HCT116 (cell line): Measurements from ENCODE around the gene SPAG6. TPM values are rescaled to one million over a fixed set of nuclear protein-coding genes. Genes with fewer than 3 reads are reported as not detected.

Experiments used
- ATAC-seq: fragments of 200-7000 bp; cut with Tn5 transposase; 2 replicates; pipeline ENCODE4 v1.9.1; 2020; ENCODE audit warnings: mild to moderate bottlenecking, moderate library complexity
- BruUV-seq: library from RNA; stranded (reverse); fragments of 400-500 nt; replicated peaks from 2 replicates; lab custom pipeline; 2021; lab: Mats Ljungman, UMichigan
- CTCF ChIA-PET: fragments of 300-600 bp; sonication (Branson Sonifier 250); formaldehyde crosslinking; loops from one replicate; lab custom pipeline; 2021; ENCODE audit warnings: antibody characterized with exemption; lab: Charles Lee
- POLR2A ChIA-PET: fragments of 300-600, 350-600 bp; sonication (Branson Sonifier 250); formaldehyde crosslinking; loops from one replicate; lab custom pipeline; 2021; ENCODE audit warnings: antibody characterized with exemption; lab: Charles Lee
- RAD21 ChIA-PET, 2 experiments: fragments of 300-600 bp; sonication (Branson Sonifier 250); formaldehyde crosslinking; loops; one replicate each; lab custom pipeline; 2023; ENCODE audit warnings: low total read pairs in 2 of 2; ENCODE audit not compliant: uncharacterized antibody in 2 of 2, unreplicated experiment in 2 of 2, low non-redundant PET in 1 of 2; lab: Charles Lee
- DNase-seq: peaks from one replicate; pipeline ENCODE4 v3.0.0-alpha.2; 2010; ENCODE audit warnings: low read depth, low spot score
- H2AFZ ChIP-seq: fragments of 200-600 bp; shearing (Covaris generic), sonication (generic); 2 replicates; pipeline ENCODE4 v1.6.1; 2017; ENCODE audit warnings: low read depth, mixed run types, mixed read lengths, antibody characterized with exemption, low read length; ENCODE audit not compliant: poor library complexity, severe bottlenecking
- H3K27ac ChIP-seq: 2 replicates; pipeline ENCODE4 v1.5.1; 2012; ENCODE audit warnings: low read depth, low read length
- H3K27me3 ChIP-seq: fragments of 200-600 bp; sonication (generic); 2 replicates; pipeline ENCODE4 v1.6.1; 2016; ENCODE audit warnings: mixed run types, low read length, mixed read lengths; ENCODE audit not compliant: insufficient read depth
- H3K36me3 ChIP-seq, 2 experiments: fragments of 200-500 bp in 1 of 2; fragments of 200-600 bp in 1 of 2; sonication (Bioruptor generic) in 1 of 2; sonication (generic) in 1 of 2; 2 replicates each; pipeline versions ENCODE4 v1.5.1 to v1.6.1; 2014 to 2016; ENCODE audit warnings: low read length in 2 of 2, inconsistent platforms in 1 of 2, mixed read lengths in 1 of 2, mixed run types in 1 of 2; ENCODE audit not compliant: insufficient read depth in 2 of 2, control insufficient read depth in 1 of 2
- H3K4me1 ChIP-seq, 2 experiments: fragments of 200-600 bp in 1 of 2; sonication (generic) in 1 of 2; 2 replicates each; pipeline versions ENCODE4 v1.5.1 to v1.6.1; 2012 to 2017; ENCODE audit warnings: low read length in 2 of 2, inconsistent platforms in 1 of 2, mild to moderate bottlenecking in 1 of 2, mixed read lengths in 1 of 2, mixed run types in 1 of 2, moderate library complexity in 1 of 2; ENCODE audit not compliant: insufficient read depth in 2 of 2, control insufficient read depth in 1 of 2
- H3K4me2 ChIP-seq: fragments of 200-600 bp; sonication (generic); 2 replicates; pipeline ENCODE4 v1.6.1; 2017; ENCODE audit warnings: mixed run types, low read length, mixed read lengths
- H3K4me3 ChIP-seq, 2 experiments: fragments of 200-600 bp in 1 of 2; sonication (generic) in 1 of 2; replicated peaks in 1 of 2; 2 replicates each; pipeline ENCODE4 v1.5.1; 2011 to 2016; ENCODE audit warnings: low read length in 2 of 2, control low read depth in 1 of 2, low read depth in 1 of 2, mild to moderate bottlenecking in 1 of 2, mixed read lengths in 1 of 2, mixed run types in 1 of 2
- H3K79me2 ChIP-seq: fragments of 200-600 bp; sonication (generic); 2 replicates; pipeline ENCODE4 v1.6.1; 2017; ENCODE audit warnings: mild to moderate bottlenecking, mixed run types, low read length, moderate library complexity, mixed read lengths; ENCODE audit not compliant: insufficient read depth
- H3K9ac ChIP-seq: fragments of 200-600 bp; sonication (generic); 2 replicates; pipeline ENCODE4 v1.6.1; 2016; ENCODE audit warnings: low read length, mixed read lengths
- H3K9me2 ChIP-seq: fragments of 200-600 bp; sonication (generic), shearing (Covaris generic); 2 replicates; pipeline ENCODE4 v1.6.1; 2017; ENCODE audit warnings: mixed run types, mild to moderate bottlenecking, moderate library complexity; ENCODE audit not compliant: insufficient read depth
- H3K9me3 ChIP-seq, 2 experiments: fragments of 200-500 bp in 1 of 2; fragments of 200-600 bp in 1 of 2; sonication (Bioruptor generic) in 1 of 2; sonication (generic) in 1 of 2; 2 replicates each; pipeline ENCODE4 v1.6.1; 2014 to 2017; ENCODE audit warnings: low read length in 2 of 2, mixed read lengths in 2 of 2, inconsistent platforms in 1 of 2, low read depth in 1 of 2, mild to moderate bottlenecking in 1 of 2, mixed run types in 1 of 2, moderate library complexity in 1 of 2; ENCODE audit not compliant: control insufficient read depth in 1 of 2, insufficient read depth in 1 of 2
- H4K20me1 ChIP-seq: fragments of 200-600 bp; sonication (generic), shearing (Covaris generic); 2 replicates; pipeline ENCODE4 v1.6.1; 2017; ENCODE audit warnings: mixed run types, mild to moderate bottlenecking, moderate library complexity; ENCODE audit not compliant: insufficient read depth
- CBX3 ChIP-seq: IDR thresholded peaks from 2 replicates; pipeline ENCODE4 v1.6.1; 2012; ENCODE audit warnings: low read depth
- CEBPB ChIP-seq: IDR thresholded peaks from 2 replicates; pipeline ENCODE4 v1.6.1; 2012; ENCODE audit warnings: low read depth
- EGR1 ChIP-seq: IDR thresholded peaks from 2 replicates; pipeline ENCODE4 v1.6.1; 2012; ENCODE audit warnings: low read depth
- ELF1 ChIP-seq: IDR thresholded peaks from 2 replicates; pipeline ENCODE4 v1.6.1; 2012; ENCODE audit warnings: low read depth, borderline replicate concordance
- EZH2 ChIP-seq: fragments of 200-600 bp; sonication (generic); IDR thresholded peaks from 2 replicates; pipeline ENCODE4 v1.6.1; 2017; ENCODE audit warnings: antibody characterized with exemption, mixed run types
- EZH2phosphoT487 ChIP-seq: fragments of 200-600 bp; IDR thresholded peaks from 2 replicates; pipeline ENCODE4 v1.6.1; 2018; ENCODE audit warnings: antibody characterized with exemption, borderline replicate concordance
- FOSL1 ChIP-seq: IDR thresholded peaks from 2 replicates; pipeline ENCODE4 v1.6.1; 2012; ENCODE audit warnings: low read depth
- JUND ChIP-seq: IDR thresholded peaks from 2 replicates; pipeline ENCODE4 v1.6.1; 2012
- MAX ChIP-seq: IDR thresholded peaks from 2 replicates; pipeline ENCODE4 v1.6.1; 2012
- POLR2A ChIP-seq: IDR thresholded peaks from 2 replicates; pipeline ENCODE4 v1.7.0; 2011; ENCODE audit warnings: borderline replicate concordance; ENCODE audit not compliant: insufficient read depth, insufficient read length; ENCODE audit errors: extremely low read depth
- POLR2AphosphoS5 ChIP-seq: IDR thresholded peaks from 2 replicates; pipeline ENCODE4 v1.6.1; 2011; ENCODE audit warnings: mild to moderate bottlenecking, low read depth, low read length, moderate library complexity
- RAD21 ChIP-seq: IDR thresholded peaks from 2 replicates; pipeline ENCODE4 v1.6.1; 2012; ENCODE audit warnings: low read depth, mild to moderate bottlenecking
- SP1 ChIP-seq: IDR thresholded peaks from 2 replicates; pipeline ENCODE4 v1.6.1; 2012; ENCODE audit warnings: low read depth
- SRF ChIP-seq: IDR thresholded peaks from 2 replicates; pipeline ENCODE4 v1.6.1; 2012; ENCODE audit warnings: low read depth
- YY1 ChIP-seq: IDR thresholded peaks from 2 replicates; pipeline ENCODE4 v1.6.1; 2011; ENCODE audit warnings: low read length, low read depth, moderate library complexity, mild to moderate bottlenecking; ENCODE audit not compliant: insufficient replicate concordance; ENCODE audit errors: extremely low read depth
- ZNF274 ChIP-seq: fragments of 200-500 bp; sonication (Bioruptor generic); IDR thresholded peaks from 2 replicates; pipeline ENCODE4 v1.6.1; 2014; ENCODE audit warnings: mild to moderate bottlenecking, low read depth, low read length, inconsistent platforms
- intact Hi-C: fragments of 100-400 bp; cut with micrococcal nuclease; formaldehyde crosslinking; loops from 2 replicates; pipeline ENCODE4 v1.10.0; 2022
- total RNA-seq: library from RNA; stranded (reverse); gene quantifications from one replicate; pipeline ENCODE4 v1.2.1, GENCODE V29; 2021; ENCODE audit not compliant: unreplicated experiment
- TF ChIP-seq, protein P1 (sequence below): IDR thresholded peaks from 2 replicates; pipeline ENCODE4 v1.6.1; 2012; ENCODE audit warnings: low read depth
- TF ChIP-seq, protein P2 (sequence below): IDR thresholded peaks from 2 replicates; pipeline ENCODE4 v1.6.1; 2012

SPAG6 gene
- total RNA-seq, 1 experiment from 2014 or later = not detected

DNA sequence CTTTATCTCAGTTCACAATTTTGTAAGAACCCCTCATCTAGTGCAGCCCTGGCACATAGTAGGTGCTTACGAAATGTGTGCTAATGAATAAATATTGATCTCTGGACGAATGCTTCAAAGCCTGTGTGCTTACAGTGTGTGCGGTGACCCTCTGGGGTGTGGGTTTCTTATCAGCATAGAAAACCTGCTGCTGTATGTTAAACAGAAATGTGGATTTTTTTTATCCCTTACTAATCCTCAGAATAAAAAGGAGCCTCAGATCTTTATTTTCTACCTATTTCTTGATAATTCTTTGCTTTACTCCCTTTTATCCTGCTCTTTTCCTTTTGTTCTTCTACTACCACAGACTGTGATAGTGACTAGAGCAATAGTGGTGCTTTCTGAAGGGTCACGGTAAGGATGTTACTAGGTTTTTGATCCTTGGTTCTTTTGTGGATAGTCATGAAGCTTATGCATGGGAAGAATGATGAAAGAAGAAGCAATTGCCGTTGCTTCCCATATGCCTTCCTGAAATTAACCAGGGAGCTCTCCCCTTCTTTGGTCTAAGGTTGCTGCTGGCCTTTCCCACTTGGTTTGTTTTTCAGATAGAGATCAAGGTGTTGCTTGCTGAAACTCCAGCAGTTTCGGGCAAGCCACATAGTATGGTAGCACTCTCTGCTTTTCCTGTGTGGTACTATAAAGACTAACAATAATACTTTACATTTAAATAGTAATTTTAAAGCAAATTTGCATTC, 44.7 kb downstream of the SPAG6 start:
- Histone ChIP-seq H3K9me3 (no peaks in the 10 kb centered on the region), H3K36me3 (no peaks in the 10 kb centered on the region), H3K27ac (no peak overlapping the region), H3K9ac (no peak overlapping the region), H3K27me3 (no peaks in the 10 kb centered on the region), H3K79me2 (no peaks in the 10 kb centered on the region), H3K4me3 (no peak overlapping the region), H3K4me2 (no peak overlapping the region), H3K9me2 (no peaks in the 10 kb centered on the region), H3K4me1 (no peaks in the 10 kb centered on the region), H4K20me1 (no peaks in the 10 kb centered on the region), H2AFZ (no peak overlapping the region)
- ChIA-PET POLR2A (no interaction called here), RAD21 (no interaction called here), CTCF (no interaction called here)
- DNase-seq (no peak), ATAC-seq (no peak)
- intact Hi-C loops = no loop called here
- TF ChIP-seq EGR1 = no peak
- no peak for TF ChIP-seq ELF1
- no peak for TF ChIP-seq RAD21
- TF ChIP-seq CEBPB = no peak
- no peak for TF ChIP-seq CBX3
- TF ChIP-seq POLR2AphosphoS5 = no peak
- TF ChIP-seq YY1 = no peak
- TF ChIP-seq SP1 = no peak
- TF ChIP-seq MAX = no peak
- TF ChIP-seq FOSL1 = no peak
- TF ChIP-seq EZH2phosphoT487 = no peak
- TF ChIP-seq POLR2A = no peak
- TF ChIP-seq, protein P1, sequence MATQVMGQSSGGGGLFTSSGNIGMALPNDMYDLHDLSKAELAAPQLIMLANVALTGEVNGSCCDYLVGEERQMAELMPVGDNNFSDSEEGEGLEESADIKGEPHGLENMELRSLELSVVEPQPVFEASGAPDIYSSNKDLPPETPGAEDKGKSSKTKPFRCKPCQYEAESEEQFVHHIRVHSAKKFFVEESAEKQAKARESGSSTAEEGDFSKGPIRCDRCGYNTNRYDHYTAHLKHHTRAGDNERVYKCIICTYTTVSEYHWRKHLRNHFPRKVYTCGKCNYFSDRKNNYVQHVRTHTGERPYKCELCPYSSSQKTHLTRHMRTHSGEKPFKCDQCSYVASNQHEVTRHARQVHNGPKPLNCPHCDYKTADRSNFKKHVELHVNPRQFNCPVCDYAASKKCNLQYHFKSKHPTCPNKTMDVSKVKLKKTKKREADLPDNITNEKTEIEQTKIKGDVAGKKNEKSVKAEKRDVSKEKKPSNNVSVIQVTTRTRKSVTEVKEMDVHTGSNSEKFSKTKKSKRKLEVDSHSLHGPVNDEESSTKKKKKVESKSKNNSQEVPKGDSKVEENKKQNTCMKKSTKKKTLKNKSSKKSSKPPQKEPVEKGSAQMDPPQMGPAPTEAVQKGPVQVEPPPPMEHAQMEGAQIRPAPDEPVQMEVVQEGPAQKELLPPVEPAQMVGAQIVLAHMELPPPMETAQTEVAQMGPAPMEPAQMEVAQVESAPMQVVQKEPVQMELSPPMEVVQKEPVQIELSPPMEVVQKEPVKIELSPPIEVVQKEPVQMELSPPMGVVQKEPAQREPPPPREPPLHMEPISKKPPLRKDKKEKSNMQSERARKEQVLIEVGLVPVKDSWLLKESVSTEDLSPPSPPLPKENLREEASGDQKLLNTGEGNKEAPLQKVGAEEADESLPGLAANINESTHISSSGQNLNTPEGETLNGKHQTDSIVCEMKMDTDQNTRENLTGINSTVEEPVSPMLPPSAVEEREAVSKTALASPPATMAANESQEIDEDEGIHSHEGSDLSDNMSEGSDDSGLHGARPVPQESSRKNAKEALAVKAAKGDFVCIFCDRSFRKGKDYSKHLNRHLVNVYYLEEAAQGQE = no peak
- TF ChIP-seq, protein P2, sequence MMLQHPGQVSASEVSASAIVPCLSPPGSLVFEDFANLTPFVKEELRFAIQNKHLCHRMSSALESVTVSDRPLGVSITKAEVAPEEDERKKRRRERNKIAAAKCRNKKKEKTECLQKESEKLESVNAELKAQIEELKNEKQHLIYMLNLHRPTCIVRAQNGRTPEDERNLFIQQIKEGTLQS = no peak
- TF ChIP-seq SRF = no peak
- no peak for TF ChIP-seq ZNF274
- no peak for TF ChIP-seq EZH2
- no peak for TF ChIP-seq JUND
- BruUV-seq = no TSS peak
